NCI-H748 (cell line): ENCODE measurements around the gene PGRMC2.

Experiments
- DNase-seq: peaks from one replicate; lab custom pipeline; 2025; ENCODE audit not compliant: unreplicated experiment; lab: John Stamatoyannopoulos, UW

Gene PGRMC2

GRCh38 chr4:128299848-128300247 lies 12.2 kb upstream of the PGRMC2 start:
- no peak for DNase-seq

- DNase-seq = no peak
Measured at GRCh38 chr4:128298852-128299251, 11.2 kb upstream of the PGRMC2 start.

- no peak for DNase-seq
Measured at GRCh38 chr4:128298146-128298758, 10.6 kb upstream of the PGRMC2 start.

GRCh38 chr4:128295255-128295654 lies 7.6 kb upstream of the PGRMC2 start:
- no peak for DNase-seq

DNA sequence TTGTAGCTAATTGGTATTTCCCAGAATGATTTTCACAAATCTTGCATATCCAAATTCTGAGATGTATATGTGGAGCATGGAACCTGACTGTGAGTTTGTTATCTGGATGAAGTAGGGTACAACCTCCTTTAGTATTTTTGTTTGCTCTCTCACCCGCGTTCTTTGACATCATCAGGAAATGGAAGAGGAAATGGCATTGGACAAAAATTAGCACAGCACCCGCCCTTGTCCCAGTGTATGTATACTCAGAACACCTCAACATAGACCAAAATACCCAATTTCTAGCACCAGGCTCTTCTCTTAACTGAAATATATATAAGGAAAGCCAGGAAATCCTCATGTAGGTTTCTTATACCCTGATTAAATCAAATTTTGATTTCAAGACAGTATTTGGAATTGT lies 6.9 kb upstream of the PGRMC2 start:
- no peak for DNase-seq

- no peak for DNase-seq
Measured at GRCh38 chr4:128292349-128292748, 4.7 kb upstream of the PGRMC2 start.

DNA sequence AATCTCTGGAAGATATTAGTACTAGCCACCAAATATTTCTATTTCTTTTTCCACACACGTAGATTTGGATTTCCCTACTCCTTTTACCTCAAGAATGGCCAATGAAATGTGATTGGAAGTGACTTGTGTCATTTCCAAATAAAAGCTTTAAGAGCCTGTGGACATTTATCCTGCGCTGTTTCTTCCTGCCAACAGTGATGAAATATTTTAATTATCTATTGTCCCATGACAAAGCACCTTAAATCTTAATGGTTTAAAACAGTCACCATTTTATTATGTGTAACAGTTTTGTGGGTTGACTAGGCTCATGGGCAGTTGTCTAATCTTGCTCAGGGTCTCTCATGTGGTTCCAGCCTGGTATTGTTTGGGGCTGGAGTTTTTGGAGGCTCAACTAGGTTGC lies 3.5 kb upstream of the PGRMC2 start:
- no peak for DNase-seq

- no peak for DNase-seq
Measured at GRCh38 chr4:128290526-128290925, 2.9 kb upstream of the PGRMC2 start.

DNA sequence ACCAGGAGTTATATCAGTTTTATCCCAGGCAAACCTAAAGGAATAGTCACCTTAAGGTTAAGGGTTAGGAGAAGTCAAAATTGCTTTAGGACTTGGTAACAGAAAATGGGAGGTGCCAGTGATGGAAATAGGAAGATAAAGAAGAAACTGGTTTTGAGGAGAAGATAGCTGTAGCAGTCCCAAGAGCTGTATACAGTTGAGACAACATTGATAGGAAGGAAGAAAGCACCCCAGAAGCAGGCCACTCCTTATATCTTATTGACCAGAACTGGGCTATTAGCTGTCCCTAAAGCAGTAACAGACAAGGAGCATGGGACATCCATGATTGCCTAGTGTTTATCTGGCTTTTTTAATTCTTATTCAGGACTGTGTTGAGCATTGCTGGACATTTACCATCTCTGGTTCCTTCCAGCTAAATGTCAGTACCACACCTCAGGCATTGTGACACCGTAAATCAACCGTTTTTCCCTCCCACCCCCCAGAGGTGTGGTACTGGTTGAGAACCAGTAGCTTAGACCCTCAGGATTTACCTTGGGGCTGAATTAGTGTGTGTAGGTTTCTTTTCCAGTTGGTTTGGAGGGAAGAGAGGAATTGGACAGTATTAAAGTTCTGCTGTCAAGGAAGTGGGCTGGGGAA lies 2.0 kb upstream of the PGRMC2 start:
- no peak for DNase-seq

DNA sequence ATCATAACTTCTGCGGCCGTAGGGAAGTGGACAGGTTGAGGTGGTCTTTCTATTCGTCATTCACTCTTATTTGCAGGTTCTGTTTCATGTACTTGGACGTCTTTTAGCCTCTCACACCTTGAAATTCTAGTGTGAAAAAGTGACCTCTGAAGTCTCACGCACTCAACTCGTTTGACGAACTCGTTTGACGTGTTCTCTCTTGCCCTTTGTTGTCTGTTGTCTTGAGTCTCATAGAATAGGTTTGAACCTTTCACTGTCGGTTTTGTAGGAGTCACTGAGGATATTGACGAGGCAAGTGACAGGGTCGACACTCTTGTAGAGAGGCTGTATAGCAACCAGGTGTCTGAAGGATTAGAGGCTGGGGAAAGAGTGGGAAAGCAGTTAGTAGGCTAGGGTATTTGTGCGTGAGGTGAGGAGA lies 1.1 kb upstream of the PGRMC2 start:
- peak; percentile 73 for DNase-seq

DNA sequence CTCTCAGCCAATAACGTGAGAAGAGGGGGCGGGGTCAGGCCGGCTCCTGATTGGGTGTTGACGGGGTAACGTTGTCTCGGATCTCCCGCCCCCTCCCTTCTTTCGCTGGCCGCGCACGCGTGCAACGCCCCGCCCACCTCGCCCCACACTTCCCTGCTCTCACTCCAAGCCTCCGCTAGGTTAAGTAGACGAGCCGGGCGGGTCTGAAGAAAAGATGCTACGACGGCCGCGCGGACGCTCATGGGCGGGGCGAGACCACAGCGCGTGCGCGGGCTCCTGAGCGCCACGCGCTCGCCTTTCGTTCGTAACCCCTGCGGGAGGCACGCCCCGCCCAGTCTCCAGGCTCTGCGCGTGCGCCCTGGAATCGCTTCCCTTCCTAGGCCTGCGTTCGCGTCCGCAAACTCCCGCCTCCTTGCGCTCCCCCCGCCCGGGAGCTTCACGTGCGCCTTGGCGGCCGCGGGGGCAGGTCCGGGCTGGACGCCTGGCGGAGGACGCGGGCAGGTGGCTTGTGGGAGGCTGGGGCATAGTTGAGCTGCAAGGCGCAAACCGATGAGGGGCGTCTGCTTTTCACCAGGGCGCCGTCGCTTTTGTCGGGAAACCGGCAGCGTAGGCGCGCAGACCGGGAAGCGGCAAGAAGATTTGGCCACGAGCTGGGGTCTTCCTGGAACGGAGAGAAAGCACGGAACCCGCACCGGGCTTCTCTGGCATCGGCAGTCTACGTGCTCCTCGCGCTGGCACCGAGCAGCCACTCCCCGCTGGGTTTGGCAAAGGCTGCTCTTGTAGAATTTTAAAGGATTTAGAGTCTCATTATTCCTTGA lies 467 bp upstream of the PGRMC2 start:
- DNase-seq = peak; percentile 97

- peak; percentile 35 for DNase-seq
Measured at GRCh38 chr4:128286474-128287058, 1.0 kb downstream of the PGRMC2 start.

- DNase-seq = peak; percentile 0
Measured at GRCh38 chr4:128285085-128285997, 2.3 kb downstream of the PGRMC2 start.

- DNase-seq = no peak
Measured at GRCh38 chr4:128284317-128284716, 3.3 kb downstream of the PGRMC2 start.

GRCh38 chr4:128283071-128283470 lies 4.5 kb downstream of the PGRMC2 start:
- DNase-seq = no peak

DNA sequence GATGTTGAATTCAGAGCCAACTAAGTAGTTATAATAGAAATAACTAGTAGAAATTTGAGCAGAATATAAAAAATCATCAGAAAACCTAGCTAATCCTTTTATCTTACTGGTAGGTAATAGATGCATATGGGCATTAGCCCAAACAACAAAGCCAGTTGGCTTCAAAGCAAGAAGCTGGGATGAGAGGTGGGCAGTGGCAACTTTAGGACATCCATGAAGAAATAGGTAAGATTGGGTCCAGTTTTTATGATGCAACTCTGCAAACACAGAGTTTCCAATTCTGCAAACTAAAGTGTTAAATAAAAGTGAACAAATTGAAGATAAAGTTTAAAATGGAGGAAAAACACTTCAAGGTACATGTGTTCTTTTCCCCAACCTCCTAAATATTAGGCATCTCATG lies 5.1 kb downstream of the PGRMC2 start:
- no peak for DNase-seq

- no peak for DNase-seq
Measured at GRCh38 chr4:128281354-128281753, 6.3 kb downstream of the PGRMC2 start.

GRCh38 chr4:128279624-128280225 lies 7.9 kb downstream of the PGRMC2 start:
- no peak for DNase-seq

GRCh38 chr4:128277856-128278255 lies 9.8 kb downstream of the PGRMC2 start:
- no peak for DNase-seq

DNA sequence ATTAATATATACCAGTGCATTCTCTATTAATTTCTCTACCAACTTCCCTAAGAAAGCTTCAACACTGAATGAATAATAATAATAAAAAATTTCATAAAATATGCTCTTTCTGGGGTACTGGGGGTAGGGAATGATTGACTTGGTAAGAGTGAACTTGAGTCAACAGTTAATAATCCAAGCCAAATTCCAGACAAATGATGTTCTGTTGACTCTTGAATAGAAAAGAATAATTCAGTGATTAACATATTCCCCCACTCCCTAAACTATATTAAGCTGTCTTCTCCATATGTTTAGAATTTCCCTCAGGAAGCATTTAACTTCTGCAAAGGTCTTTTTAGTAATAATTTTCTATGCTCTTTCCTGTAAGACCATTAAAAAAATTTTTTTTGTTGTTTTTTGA lies 12.3 kb downstream of the PGRMC2 start:
- no peak for DNase-seq
